ENCODE results near the gene TMEM94. TPM values are rescaled to one million over a fixed set of nuclear protein-coding genes. Genes with fewer than 3 reads are reported as not detected.

TMEM94 gene
- total RNA-seq, 1 donor: 28.5 TPM

- no peak for DNase-seq (ENCODE audit: low read depth)
- TF ChIP-seq CTCF (IDR thresholded peaks at IDR 0.05; ENCODE audit: insufficient read depth, low read depth, low read length): no peak
- no peak overlapping the region for H3K4me3 ChIP-seq (ENCODE audit: low read depth, low read length)
Observed at GRCh38 chr17:75540923-75541503, 84.6 kb downstream of the TMEM94 start.

GRCh38 chr17:75542229-75542628 is 85.8 kb downstream of the TMEM94 start:
- H3K4me3 ChIP-seq (ENCODE audit: low read depth, low read length): no peak overlapping the region
- DNase-seq (ENCODE audit: low read depth): no peak
- no peak for TF ChIP-seq CTCF (IDR thresholded peaks at IDR 0.05; ENCODE audit: insufficient read depth, low read depth, low read length)

- no peak for DNase-seq (ENCODE audit: low read depth)
- no peak for TF ChIP-seq CTCF (IDR thresholded peaks at IDR 0.05; ENCODE audit: insufficient read depth, low read depth, low read length)
- H3K4me3 ChIP-seq (ENCODE audit: low read depth, low read length): no peak overlapping the region
Observed at GRCh38 chr17:75542728-75543336, 86.4 kb downstream of the TMEM94 start.

- no peak for DNase-seq (ENCODE audit: low read depth)
- no peak for TF ChIP-seq CTCF (IDR thresholded peaks at IDR 0.05; ENCODE audit: insufficient read depth, low read depth, low read length)
- no peak overlapping the region for H3K4me3 ChIP-seq (ENCODE audit: low read depth, low read length)
Observed at GRCh38 chr17:75544250-75544649, 87.8 kb downstream of the TMEM94 start.

- no peak overlapping the region for H3K4me3 ChIP-seq (ENCODE audit: low read depth, low read length)
- DNase-seq (ENCODE audit: low read depth): no peak
- no peak for TF ChIP-seq CTCF (IDR thresholded peaks at IDR 0.05; ENCODE audit: insufficient read depth, low read depth, low read length)
Observed at GRCh38 chr17:75546181-75546580, 89.7 kb downstream of the TMEM94 start.

GRCh38 chr17:75547091-75547490 is 90.7 kb downstream of the TMEM94 start:
- no peak for TF ChIP-seq CTCF (IDR thresholded peaks at IDR 0.05; ENCODE audit: insufficient read depth, low read depth, low read length)
- H3K4me3 ChIP-seq (ENCODE audit: low read depth, low read length): no peak overlapping the region
- no peak for DNase-seq (ENCODE audit: low read depth)

- no peak for DNase-seq (ENCODE audit: low read depth)
- TF ChIP-seq CTCF (IDR thresholded peaks at IDR 0.05; ENCODE audit: insufficient read depth, low read depth, low read length): no peak
- no peak overlapping the region for H3K4me3 ChIP-seq (ENCODE audit: low read depth, low read length)
Observed at GRCh38 chr17:75548813-75549212, 92.4 kb downstream of the TMEM94 start.

All from fibroblast of villous mesenchyme (primary cell).